ENCODE results near the gene TMCC2.

Gene TMCC2

DNA sequence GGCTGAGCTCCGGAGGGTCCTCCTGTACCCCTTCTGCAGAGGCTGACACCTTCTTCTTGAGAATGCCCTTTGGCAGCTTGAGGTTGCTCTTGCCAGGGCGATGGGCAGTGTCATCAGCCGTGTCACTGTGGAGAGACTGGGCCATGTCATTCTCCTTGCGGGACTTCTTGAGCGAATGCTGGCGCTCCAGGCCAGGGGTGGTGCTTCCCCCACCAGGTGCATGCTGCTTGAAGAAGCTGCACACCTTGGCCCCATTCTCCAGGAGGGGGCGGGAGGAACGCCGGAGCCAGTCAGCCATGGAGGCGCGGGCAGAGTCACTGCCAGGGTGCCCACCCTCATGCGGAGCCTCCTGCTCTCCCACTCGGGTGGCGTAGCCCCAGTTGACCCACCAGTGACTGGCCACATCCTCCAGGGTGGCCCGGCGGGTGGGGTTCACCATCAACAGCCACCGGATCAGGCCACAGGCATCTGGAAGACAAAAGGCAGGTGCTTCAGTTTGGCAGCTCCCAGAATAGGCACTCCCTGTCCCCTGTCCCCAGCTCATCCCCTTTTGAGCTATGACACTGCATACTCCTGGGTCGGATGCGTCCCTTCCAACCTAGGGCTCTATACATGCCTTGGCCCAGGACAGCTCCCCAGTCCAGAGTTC is 76.4 kb downstream of the TMCC2 start:
- DNase-seq (ENCODE audit: low read depth), result no peak

DNA sequence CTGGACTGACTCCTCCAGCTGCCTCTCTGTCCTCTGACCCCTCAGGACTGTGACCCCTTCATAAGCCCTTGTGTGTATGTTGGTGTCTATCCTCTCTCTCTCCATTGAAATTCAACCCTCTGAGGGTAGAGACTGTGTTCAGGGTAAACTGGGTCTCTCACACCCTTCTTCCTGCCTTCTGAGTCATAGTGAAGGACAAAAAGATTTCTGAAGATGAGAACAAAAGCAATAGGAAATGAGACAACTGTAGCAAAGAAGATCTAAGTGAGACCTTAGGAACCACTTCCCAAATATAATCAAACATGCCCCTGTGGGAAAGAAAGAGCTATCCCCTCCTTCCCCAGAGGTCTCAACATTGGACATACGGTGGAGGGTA is 76.9 kb downstream of the TMCC2 start:
- DNase-seq (ENCODE audit: low read depth), result no peak

DNA sequence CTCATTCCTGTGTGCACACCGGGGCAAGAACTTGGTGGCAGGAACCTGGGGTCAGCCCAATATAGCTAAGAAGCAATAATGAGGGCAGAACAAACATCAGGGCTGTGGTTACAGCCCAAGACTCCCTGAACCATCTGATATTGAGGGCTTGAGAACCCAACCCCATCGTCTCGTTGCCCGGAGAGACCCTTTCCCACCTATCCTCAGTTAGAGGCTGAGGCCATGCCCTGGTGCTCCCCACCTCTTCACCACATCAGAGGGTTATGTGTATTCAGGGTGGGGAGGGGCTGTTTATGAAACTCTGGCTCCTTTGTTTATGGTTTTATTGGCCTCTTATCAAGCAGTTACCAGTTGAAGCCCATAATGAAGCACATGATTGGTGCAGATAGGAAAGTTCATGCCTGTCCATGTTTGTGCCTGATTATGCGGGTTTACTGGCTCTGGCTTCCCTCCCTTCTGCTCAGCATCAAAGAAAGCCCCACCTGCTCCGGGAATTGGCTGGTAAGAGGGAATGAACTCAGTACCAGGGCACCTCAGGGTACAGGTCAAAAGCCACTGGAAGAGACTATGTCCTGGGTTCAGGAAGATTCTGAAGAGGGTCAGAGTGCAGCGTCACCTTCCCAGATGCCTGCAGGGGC is 79.3 kb downstream of the TMCC2 start:
- DNase-seq (ENCODE audit: low read depth), result no peak

DNA sequence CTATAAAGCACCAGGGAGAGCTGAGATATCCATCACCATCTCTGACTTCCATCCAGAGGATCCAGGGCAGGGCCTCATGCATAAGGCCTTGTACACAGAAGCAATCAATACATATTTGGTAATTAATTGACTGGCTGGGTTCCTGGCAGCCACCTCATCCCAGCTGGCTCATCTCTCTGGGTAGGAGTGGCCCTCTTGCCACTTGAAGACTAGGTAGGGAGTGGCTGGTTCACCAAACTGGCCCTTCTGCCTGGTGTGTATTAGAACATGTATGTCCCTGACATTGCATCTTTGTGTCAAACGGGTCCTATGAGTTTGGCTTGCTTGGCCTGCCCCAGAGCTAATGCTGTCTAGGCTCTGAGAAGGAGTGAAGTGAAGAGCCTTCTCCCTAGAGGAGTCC is 82.0 kb downstream of the TMCC2 start:
- DNase-seq (ENCODE audit: low read depth), result no peak

DNA sequence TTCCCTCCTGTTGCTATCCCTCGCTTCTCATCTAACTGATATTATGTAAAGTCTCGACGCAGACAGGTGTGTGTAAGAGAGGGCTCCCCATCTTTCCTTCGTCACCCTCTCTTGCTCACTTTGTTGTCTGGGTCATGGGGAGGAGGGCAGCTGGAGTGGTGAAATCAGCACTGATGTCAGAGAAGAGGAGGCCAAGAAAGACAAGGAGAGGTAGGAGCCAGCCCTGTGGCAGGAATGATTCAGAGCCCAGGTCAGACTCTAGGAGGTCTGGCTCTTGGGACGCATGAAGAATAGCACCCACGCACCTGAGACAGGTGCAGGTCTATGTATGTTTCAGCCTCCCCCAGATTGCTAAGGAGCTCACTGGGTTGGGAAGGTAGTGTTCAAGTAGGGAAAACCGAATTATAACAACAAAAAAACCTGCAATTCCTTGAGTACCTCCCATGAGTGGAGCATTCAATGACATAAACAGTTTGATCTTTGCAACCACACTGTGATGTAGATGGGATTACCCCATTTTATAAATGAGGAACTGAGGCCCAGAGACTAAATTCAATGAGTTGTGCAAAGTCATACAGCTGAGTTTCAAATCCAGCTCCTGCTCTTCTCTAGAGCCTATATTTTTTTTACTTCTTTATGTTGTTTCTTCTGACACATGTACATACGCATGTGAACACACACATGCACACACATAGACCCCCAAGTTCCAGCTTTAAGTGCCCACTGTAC is 83.4 kb downstream of the TMCC2 start:
- no peak for DNase-seq (ENCODE audit: low read depth)

DNA sequence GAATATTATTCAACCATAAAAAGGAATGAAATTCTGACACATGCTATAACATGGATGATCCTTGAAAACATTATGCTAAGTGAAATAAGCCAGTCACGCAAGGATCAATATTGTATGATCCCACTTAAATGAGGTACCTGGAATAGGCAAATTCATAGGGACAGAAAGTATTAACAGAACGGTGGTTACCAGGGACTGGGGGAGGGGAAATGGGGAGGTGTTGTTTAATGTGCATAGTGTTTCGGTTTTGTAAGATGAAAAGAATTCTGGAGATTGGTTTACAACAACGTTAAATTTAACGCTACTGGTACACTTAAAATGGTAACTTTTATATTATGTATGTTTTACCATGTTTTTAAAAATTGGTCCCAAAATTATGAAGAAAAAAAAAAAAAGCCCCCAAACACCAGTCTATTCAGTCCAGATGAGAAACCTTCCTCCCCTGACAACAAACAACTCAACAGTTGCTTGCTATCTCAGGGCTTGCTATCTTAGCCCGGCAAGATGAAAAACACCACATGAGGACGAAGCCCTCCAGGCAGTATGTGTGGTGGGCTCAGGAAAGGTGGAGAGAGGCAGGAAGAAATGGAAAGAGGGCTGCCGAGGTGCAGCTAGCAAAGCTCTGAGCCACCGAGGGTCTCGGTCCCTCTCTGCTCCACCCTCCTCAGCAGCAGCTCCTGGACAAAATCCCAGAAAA is 85.3 kb downstream of the TMCC2 start:
- no peak for DNase-seq (ENCODE audit: low read depth)

DNA sequence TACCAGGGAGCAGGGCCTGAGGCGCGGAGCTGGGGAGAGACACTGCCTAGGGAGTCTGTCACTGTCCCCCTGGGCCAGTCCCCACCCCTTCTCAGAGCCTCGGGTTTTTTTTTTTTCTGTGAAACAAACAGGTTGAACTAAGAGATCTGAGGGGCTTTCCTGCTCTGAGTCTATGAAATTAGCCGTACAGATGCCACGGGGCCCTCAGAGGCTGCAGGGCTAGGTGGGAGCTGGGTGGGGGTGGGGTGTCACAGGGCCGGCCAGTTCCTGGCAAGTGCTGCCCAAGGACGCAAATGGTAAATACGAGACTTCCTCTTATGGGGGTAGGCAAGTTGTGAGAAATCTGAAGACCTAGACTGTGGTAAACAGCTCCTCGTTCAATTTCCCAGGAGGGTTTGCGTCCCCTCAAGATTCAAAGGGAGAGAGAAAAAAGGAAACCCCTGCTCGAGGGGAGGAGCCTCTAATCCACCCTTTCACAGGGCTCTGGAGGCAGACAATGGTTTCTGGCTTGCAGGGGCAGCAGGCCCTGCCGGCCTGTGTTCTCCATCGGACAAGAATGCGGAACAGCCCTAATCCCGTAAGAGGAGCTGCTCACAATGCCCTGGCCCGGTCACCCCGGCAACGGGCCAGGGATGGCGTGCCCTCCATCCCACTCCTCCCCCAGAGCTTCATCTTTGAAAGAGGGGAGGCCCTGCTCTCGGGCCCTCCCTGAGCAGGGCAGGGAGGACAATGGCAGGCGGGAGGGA is 86.0 kb downstream of the TMCC2 start:
- no peak for DNase-seq (ENCODE audit: low read depth)

DNA sequence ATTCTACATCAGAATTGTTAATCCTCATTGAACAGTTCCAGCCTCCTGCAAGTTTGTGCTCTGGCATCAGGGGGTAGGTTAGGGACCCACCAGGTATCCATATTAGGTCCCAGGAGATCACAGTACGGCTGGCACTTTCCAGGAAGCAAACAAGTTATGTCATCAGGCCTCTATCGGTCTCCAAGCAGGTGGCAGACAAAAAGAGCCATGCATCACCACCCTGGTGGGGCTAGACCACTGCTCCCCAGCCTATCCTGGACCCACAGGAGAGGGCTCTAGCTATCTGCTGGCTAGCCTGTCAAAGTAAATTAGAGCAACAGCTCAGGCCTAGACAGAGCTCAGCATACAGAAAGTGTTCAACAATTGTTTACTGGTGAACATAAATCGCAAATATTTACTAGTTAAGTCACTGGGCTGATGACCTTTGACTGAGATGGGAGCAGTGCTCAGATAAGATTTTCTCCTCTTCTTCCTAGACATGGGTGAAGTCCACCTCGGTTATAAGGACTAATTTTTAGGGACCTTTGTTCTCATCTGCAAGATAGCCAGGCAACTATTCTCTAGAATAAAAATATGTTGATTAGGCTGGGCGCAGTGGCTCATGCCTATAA is 87.4 kb downstream of the TMCC2 start:
- DNase-seq (ENCODE audit: low read depth), result no peak

DNA sequence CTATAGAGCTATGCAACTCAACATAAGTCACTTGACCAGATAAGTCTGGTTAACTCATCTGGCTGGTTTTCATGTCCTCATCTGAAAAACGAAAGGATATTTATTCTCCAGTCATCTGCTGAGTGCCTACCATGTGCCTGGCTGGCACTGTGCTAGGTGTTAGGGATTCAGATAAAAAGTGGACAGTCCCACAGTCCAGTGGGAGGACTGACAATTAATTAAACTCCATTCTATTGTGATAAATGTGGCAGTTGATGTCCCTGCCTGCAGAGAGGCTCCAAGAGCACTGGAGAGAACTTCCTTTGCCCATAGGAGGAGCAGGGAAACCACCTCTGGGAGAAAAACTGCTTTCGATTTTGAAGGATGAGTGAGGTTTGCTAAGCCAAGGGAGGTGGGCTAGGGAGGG is 88.4 kb downstream of the TMCC2 start:
- DNase-seq (ENCODE audit: low read depth), result no peak

DNA sequence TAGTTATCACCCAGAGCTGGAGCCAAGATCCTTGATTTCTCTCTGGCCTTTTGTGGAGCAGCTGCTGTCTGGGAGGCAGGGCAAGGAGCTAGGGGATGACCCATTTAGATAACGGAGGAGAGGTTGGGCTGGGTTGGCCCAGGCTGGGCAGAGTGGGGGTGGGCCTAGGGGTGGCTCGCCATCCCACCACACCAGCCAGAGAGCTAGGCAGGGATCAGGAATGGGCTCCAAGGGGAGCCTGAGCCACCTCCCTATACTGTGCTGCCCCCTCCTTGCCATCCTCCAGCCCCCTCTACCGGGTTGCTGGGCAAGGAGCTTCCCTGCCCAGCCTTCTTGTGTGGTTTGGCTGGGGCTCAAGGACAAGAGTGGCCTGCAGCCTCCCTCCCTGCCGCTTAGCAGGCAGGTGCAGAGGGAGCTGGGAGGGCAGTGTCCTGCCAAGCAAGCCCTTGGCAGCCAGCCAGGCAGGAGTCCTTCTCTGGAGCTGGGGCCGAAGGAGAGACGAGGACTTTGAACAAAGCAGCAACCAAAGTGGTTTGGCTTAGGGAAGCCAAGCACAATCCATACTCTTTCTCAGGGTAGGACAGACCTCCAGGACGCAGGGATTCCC is 89.7 kb downstream of the TMCC2 start:
- no peak for DNase-seq (ENCODE audit: low read depth)

DNA sequence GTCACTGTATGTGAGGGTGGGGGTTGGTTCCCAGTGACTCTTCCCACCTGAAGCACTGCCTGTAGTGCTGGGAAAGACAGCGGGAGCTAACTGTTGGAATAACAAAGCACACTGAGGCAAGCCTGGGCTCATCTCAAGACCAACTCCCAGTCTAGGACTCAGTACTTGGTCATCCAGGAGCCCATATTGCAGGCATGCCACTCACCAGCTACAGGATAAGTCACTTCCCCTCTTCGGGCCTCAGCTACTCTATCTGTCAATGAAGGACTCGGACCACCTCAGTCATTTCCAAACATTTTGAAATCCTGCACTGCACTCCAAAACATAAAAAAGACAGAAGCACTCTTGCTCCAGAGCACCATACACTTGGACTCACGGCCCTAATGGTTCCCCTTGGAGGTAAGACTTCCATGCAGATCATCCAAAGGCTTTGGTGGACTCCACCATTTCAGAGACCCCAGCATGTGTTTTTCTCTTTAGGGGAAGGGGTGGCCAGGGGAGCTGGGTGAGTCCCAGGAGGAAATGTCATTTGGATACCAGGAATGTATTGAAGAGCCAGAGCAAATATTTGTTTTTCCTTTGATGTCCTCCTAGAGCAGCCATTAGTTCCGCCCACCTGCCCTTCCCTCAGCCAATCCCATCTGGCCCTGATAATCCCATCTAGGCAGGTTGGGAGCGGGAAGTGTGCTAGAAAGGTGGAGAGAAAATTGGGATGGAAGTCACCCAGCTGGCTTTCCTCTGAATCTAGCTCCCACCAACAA is 90.7 kb downstream of the TMCC2 start:
- no peak for DNase-seq (ENCODE audit: low read depth)

DNA sequence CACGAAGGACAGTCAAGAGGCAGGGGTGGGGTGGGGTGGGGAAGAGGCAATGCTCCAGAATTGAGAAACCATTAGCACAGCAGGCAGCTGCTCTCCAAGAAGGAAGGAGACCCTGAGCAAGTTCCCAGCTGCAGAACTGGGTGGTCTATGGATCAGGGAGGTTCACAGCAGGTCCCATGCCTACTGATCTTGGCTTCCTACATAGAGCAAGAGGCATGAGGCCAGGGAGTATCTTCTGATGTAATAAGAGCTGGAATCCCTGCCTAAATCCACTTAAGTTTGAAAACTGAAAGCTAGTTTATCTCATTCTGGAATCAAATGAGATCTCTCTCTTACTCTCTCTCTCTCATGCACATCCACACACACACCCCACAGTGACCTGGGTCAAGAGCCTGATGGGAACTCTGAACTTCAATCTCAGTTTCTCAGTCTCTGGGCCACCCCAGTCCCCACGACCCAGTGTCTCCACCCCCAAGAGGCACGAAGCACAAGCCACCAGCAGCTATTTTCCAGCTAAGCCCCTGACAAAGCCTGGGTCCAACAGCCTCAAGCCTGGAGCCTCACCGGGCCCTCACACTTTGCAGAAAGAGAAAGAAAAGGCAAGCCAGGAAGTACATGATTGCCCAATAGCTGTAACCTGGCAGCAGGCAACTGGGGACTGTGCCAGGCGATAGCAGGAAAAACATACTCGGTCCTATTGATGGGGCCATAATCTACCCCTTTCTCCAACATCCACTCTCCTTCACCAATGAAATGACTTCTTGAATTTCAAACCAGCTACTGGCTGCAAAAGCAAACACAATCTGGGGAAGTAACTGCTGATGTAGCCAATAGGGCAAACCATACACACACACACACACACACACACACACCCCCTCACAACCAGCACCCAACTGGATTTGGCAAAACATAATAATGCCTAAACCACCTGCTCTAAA is 91.6 kb downstream of the TMCC2 start:
- DNase-seq (ENCODE audit: low read depth), result no peak

DNA sequence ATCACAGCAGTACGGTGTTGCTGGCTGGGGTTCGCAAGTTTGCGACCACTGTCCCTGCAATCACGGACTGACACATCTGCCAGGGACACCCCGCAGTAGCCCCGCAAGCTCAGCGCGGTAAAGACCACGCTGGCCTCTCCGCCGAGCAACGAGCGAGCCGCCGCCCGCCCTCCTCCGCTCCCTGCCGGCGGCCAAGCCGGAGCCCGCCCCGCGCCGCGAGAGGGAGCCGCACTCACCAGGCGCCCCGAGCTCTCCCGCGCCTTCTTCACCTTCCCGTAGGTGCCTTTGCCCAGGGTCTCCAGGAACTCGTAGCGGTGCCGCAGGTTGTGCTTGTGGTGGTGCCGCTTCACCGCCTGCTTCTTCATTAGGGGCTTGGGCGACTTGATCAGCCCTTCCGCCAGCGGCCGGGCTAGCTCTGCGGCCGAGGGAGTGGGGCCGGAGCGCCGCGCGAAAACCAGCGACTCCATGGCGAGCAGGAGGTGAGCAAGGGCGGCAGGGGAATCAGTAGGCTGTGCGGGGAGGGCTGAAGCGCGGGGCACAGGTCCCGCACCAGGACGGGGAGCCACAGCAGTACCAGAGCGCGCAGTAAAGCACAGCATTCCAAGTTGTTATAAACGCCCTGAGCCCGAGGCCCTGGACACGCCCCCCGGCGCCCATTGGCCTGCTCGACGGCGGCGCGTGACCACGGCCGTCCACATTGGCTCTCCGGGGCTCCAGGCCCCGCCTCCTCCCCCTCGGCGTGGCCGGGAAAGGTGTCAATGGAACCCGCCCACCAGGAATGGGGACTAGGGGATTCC is 93.6 kb downstream of the TMCC2 start, which contains the start of gene NUAK2:
Gene NUAK2, minus strand, starts transcription at position 584 of the 797 bp plus-strand sequence. Its CDS starts 117 bp downstream, at position 467.
- peak; percentile 53 for DNase-seq (ENCODE audit: low read depth)

DNA sequence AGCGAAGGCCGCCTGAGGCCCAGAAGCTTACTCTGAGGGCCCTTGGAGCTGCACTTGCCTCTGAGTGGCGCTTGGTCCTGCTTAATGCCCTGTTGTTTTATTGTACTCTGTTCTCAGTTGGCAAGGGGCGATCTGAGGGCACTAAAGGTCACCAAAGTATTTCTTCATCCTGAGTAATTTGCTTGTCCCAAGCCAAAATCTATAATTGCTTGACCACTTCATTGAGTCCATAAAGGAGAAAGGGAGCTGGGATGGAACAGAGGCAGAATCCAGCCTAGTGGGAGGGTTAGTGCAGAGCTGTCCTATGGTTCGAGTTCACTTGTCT is 94.2 kb downstream of the TMCC2 start:
- DNase-seq (ENCODE audit: low read depth), result no peak

Measured in stimulated activated CD8-positive, alpha-beta memory T cell treated with anti-CD3 and anti-CD28 coated beads, Interleukin-7, amount 100 ng/mL, for 24 hours (primary cell).